H1 (cell line): ENCODE measurements around the gene GRIA2. TPM values are rescaled to one million over a fixed set of nuclear protein-coding genes. Genes with fewer than 3 reads are reported as not detected.

Experiments
- CTCF ChIA-PET: fragments of 300-600 bp; sonication (Branson Sonifier 250); formaldehyde crosslinking; loops from one replicate; lab custom pipeline; 2021; ENCODE audit not compliant: partially characterized antibody; lab: Charles Lee
- POLR2A ChIA-PET: fragments of 300-600 bp; sonication (Branson Sonifier 250); formaldehyde crosslinking; loops from one replicate; lab custom pipeline; 2021; ENCODE audit warnings: inconsistent platforms; ENCODE audit not compliant: partially characterized antibody; lab: Charles Lee
- DNase-seq, 2 experiments: peaks; one replicate each; pipeline versions ENCODE4 v3.0.0 to v3.0.0-alpha.2; 2010 to 2022; ENCODE audit warnings: low spot score in 2 of 2, low read depth in 1 of 2, mixed read lengths in 1 of 2
- FAIRE-seq: peaks from 2 replicates; lab custom pipeline; 2011; peaks lifted over from hg19 to GRCh38; lab: Jason Lieb, UNC
- H2AFZ ChIP-seq: 2 replicates; pipeline ENCODE4 v1.8.1; 2012; ENCODE audit warnings: low read length, inconsistent platforms
- H2AK5ac ChIP-seq: 2 replicates; pipeline ENCODE4 v1.6.1; 2013; ENCODE audit warnings: low read depth, low read length
- H2BK120ac ChIP-seq: replicated peaks from 2 replicates; pipeline ENCODE3; 2013; ENCODE audit warnings: low read depth, low read length, inconsistent platforms
- H2BK12ac ChIP-seq: 2 replicates; pipeline ENCODE4 v1.6.1; 2013; ENCODE audit warnings: low read depth, low read length
- H2BK15ac ChIP-seq: 2 replicates; pipeline ENCODE4 v1.6.1; 2013; ENCODE audit warnings: low read length
- H2BK20ac ChIP-seq: 2 replicates; pipeline ENCODE4 v1.6.1; 2013; ENCODE audit warnings: low read length
- H2BK5ac ChIP-seq: 2 replicates; pipeline ENCODE4 v1.6.1; 2013; ENCODE audit warnings: low read depth, low read length
- H3K14ac ChIP-seq: 2 replicates; pipeline ENCODE4 v1.6.1; 2013; ENCODE audit warnings: inconsistent platforms; ENCODE audit not compliant: insufficient read length
- H3K18ac ChIP-seq: 2 replicates; pipeline ENCODE4 v1.6.1; 2013; ENCODE audit warnings: low read length; ENCODE audit errors: extremely low read depth
- H3K23ac ChIP-seq: 2 replicates; pipeline ENCODE4 v1.6.1; 2013; ENCODE audit warnings: inconsistent platforms; ENCODE audit not compliant: insufficient read length
- H3K23me2 ChIP-seq: 2 replicates; pipeline ENCODE4 v1.6.1; 2013; ENCODE audit warnings: low read depth, low read length
- H3K27ac ChIP-seq: 2 replicates; pipeline ENCODE4 v1.6.1; 2011; ENCODE audit warnings: low read depth, low read length, inconsistent platforms
- H3K27me3 ChIP-seq, 4 experiments: replicated peaks in 1 of 4; 1 replicate in 1 of 4; 2 replicates in 3 of 4; pipeline versions ENCODE4 v1.6.1 to v1.8.1; 2011 to 2013; ENCODE audit warnings: low read length in 3 of 4, mild to moderate bottlenecking in 3 of 4, inconsistent platforms in 2 of 4, mixed read lengths in 2 of 4, moderate library complexity in 1 of 4; ENCODE audit not compliant: control insufficient read depth in 3 of 4, insufficient read depth in 3 of 4; ENCODE audit errors: extremely low read depth in 1 of 4
- H3K36me3 ChIP-seq, 4 experiments: 2 replicates each; pipeline versions ENCODE4 v1.6.1 to v1.8.1; 2011 to 2013; ENCODE audit warnings: mild to moderate bottlenecking in 4 of 4, low read length in 3 of 4, moderate library complexity in 2 of 4, control low read depth in 1 of 4, inconsistent platforms in 1 of 4; ENCODE audit not compliant: insufficient read depth in 4 of 4, control insufficient read depth in 2 of 4
- H3K4ac ChIP-seq: replicated peaks from 2 replicates; pipeline ENCODE3; 2013; ENCODE audit warnings: low read length, low read depth, mixed read lengths, inconsistent platforms; ENCODE audit not compliant: insufficient read length
- H3K4me1 ChIP-seq, 4 experiments: replicated peaks in 1 of 4; 1 replicate in 1 of 4; 2 replicates in 3 of 4; pipeline versions ENCODE4 v1.6.1 to v1.8.1; 2011 to 2013; ENCODE audit warnings: low read length in 3 of 4, inconsistent platforms in 2 of 4, mixed read lengths in 1 of 4; ENCODE audit not compliant: insufficient read depth in 4 of 4, control insufficient read depth in 3 of 4
- H3K4me2 ChIP-seq, 2 experiments: 2 replicates each; pipeline versions ENCODE4 v1.6.1 to v1.8.1; 2011 to 2013; ENCODE audit warnings: low read depth in 2 of 2, low read length in 2 of 2, control low read depth in 1 of 2, inconsistent platforms in 1 of 2, mild to moderate bottlenecking in 1 of 2; ENCODE audit not compliant: insufficient read depth in 1 of 2
- H3K4me3 ChIP-seq, 4 experiments: fragments of 200-600, 300-600 bp in 1 of 4; sonication (generic), shearing (Covaris generic), sonication (Bioruptor Twin) in 1 of 4; 2 replicates each; pipeline versions ENCODE4 v1.5.1 to v1.8.1; 2011 to 2016; ENCODE audit warnings: low read length in 4 of 4, low read depth in 3 of 4, control low read depth in 2 of 4, inconsistent platforms in 2 of 4, mild to moderate bottlenecking in 2 of 4, mixed read lengths in 1 of 4, moderate library complexity in 1 of 4; ENCODE audit not compliant: insufficient read depth in 2 of 4; ENCODE audit errors: extremely low read depth in 1 of 4
- H3K56ac ChIP-seq: replicated peaks from 2 replicates; pipeline ENCODE3; 2013; ENCODE audit warnings: low read depth, mild to moderate bottlenecking, mixed read lengths, low read length, inconsistent platforms; ENCODE audit not compliant: insufficient read length
- H3K79me1 ChIP-seq: 2 replicates; pipeline ENCODE4 v1.6.1; 2013; ENCODE audit warnings: low read depth, low read length, control low read depth
- H3K79me2 ChIP-seq, 2 experiments: 2 replicates each; pipeline versions ENCODE4 v1.6.1 to v1.8.1; 2012 to 2013; ENCODE audit warnings: low read length in 2 of 2, mild to moderate bottlenecking in 2 of 2, inconsistent platforms in 1 of 2; ENCODE audit not compliant: insufficient read depth in 2 of 2, control insufficient read depth in 1 of 2
- H3K9ac ChIP-seq, 4 experiments: replicated peaks in 1 of 4; 1 replicate in 1 of 4; 2 replicates in 3 of 4; pipeline versions ENCODE4 v1.6.1 to v1.8.1; 2011 to 2013; ENCODE audit warnings: low read depth in 3 of 4, low read length in 3 of 4, control low read depth in 2 of 4, mild to moderate bottlenecking in 2 of 4, moderate library complexity in 2 of 4, inconsistent platforms in 1 of 4; ENCODE audit errors: extremely low read depth in 1 of 4
- H3K9me3 ChIP-seq, 2 experiments: 2 replicates each; pipeline versions ENCODE4 v1.6.1 to v1.8.1; 2012 to 2013; ENCODE audit warnings: mild to moderate bottlenecking in 2 of 2, moderate library complexity in 2 of 2, control low read depth in 1 of 2, inconsistent platforms in 1 of 2, low read depth in 1 of 2, low read length in 1 of 2, mixed read lengths in 1 of 2; ENCODE audit not compliant: insufficient read depth in 2 of 2
- H4K20me1 ChIP-seq, 2 experiments: replicated peaks in 1 of 2; 2 replicates each; pipeline versions ENCODE3 to v1.8.1; 2011 to 2013; ENCODE audit warnings: inconsistent platforms in 2 of 2, low read length in 2 of 2, mild to moderate bottlenecking in 1 of 2; ENCODE audit not compliant: insufficient read depth in 2 of 2, control insufficient read depth in 1 of 2
- H4K5ac ChIP-seq: 2 replicates; pipeline ENCODE4 v1.6.1; 2013; ENCODE audit warnings: low read length, low read depth, mixed read lengths, inconsistent platforms; ENCODE audit not compliant: insufficient read length
- H4K8ac ChIP-seq: 2 replicates; pipeline ENCODE4 v1.8.0; 2013; ENCODE audit warnings: mild to moderate bottlenecking, moderate library complexity, low read length, inconsistent platforms; ENCODE audit not compliant: insufficient read depth; ENCODE audit errors: extremely low read depth
- H4K91ac ChIP-seq: replicated peaks from 2 replicates; pipeline ENCODE3; 2013; ENCODE audit warnings: low read length, mixed read lengths, inconsistent platforms; ENCODE audit not compliant: insufficient read length
- CBX5 ChIP-seq: fragments of 300-800, 300-1000 bp; sonication (generic); IDR thresholded peaks from 2 replicates; pipeline ENCODE4 v1.7.1; 2016; ENCODE audit warnings: antibody characterized with exemption, low read length, low read depth
- KDM1A ChIP-seq: fragments of 200-600, 300-600 bp; sonication (generic); IDR thresholded peaks from 2 replicates; pipeline ENCODE4 v1.7.1; 2016; ENCODE audit warnings: mild to moderate bottlenecking, low read length, borderline replicate concordance
- RFX5 ChIP-seq: IDR thresholded peaks from 2 replicates; pipeline ENCODE4 v1.6.1; 2011; ENCODE audit warnings: low read depth, low read length, improper control_type of control experiment, borderline replicate concordance
- SAP30 ChIP-seq: fragments of 300-600 bp; sonication (generic); IDR thresholded peaks from 2 replicates; pipeline ENCODE4 v1.7.1; 2012; ENCODE audit warnings: low read length, moderate library complexity, mild to moderate bottlenecking, inconsistent platforms; ENCODE audit not compliant: insufficient read depth, insufficient replicate concordance
- SP2 ChIP-seq: IDR thresholded peaks from 2 replicates; pipeline ENCODE4 v1.6.1; 2012; ENCODE audit warnings: mild to moderate bottlenecking, low read length, inconsistent platforms
- TCF12 ChIP-seq: IDR thresholded peaks from 2 replicates; pipeline ENCODE4 v1.6.1; 2011; ENCODE audit warnings: low read depth, mild to moderate bottlenecking, low read length
- TEAD4 ChIP-seq: IDR thresholded peaks from 2 replicates; pipeline ENCODE4 v1.6.1; 2012; ENCODE audit warnings: low read depth, low read length, inconsistent platforms, mixed read lengths
- WGBS, 2 experiments: shearing (Covaris generic) in 1 of 2; methylation state at CpG; one replicate each; pipeline versions ENCODE4 v1.1.6 to v1.1.7; 2013 to 2015; ENCODE audit warnings: low lambda C conversion rate in 2 of 2, mixed read lengths in 2 of 2, inconsistent platforms in 1 of 2, low coverage in 1 of 2, missing lambda C conversion rate in 1 of 2; ENCODE audit not compliant: insufficient replicate concordance in 2 of 2, insufficient coverage in 1 of 2, insufficient read length in 1 of 2; ENCODE audit errors: extremely low coverage in 1 of 2, missing lambda C conversion rate in 1 of 2; 5-methylcytosine and 5-hydroxymethylcytosine counted together
- polyA plus RNA-seq, 7 experiments: library from polyadenylated mRNA; depleted of rRNA in 3 of 7; stranded (reverse) in 5 of 7; unstranded in 2 of 7; fragments of >200 nt in 5 of 7; fragments of 200-250 nt in 2 of 7; gene quantifications; 1 replicate in 5 of 7; 2 replicates in 1 of 7; 4 replicates in 1 of 7; pipeline versions ENCODE4 v1.2.1 to v1.2.3, GENCODE V29; 2011 to 2013; ENCODE audit warnings: missing spikeins in 2 of 7, mixed read lengths in 2 of 7
- total RNA-seq: library from RNA; stranded (reverse); fragmentation: NEBNext Ultra II Directional; extraction: Animal tissue kit (Norgen Biotek cat#: 25700); gene quantifications from 2 replicates; pipeline ENCODE4 v1.2.1, GENCODE V29; 2021

Gene GRIA2
- total and polyA plus RNA-seq, 2 of the 8 experiments (the other 6 are each of a cell fraction or from before 2014, with no cell fraction given): not detected

DNA sequence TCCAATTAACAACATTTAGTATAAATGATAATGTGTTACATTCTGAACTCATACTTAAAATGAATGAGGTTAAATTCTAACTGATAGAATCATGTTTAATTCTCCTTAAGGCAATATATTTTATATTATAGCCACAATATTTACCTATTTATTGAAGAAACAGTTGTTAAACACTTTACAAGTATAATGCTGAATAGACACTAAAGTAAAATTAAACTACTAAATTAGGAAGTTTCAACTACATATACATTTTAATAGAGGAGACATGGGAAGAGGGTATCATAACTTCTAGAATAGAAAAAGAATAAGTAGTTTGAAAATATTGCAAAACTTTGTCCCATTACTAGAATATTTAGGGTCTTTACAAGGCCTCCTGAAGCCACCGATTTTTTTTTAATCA, 36.2 kb upstream of the GRIA2 start:
- peaks cover 0 to 4% (median 0%) of the 10 kb centered on the region in 4 experiments; a peak in 1 of 7 replicates for H3K4me1 ChIP-seq
- POLR2A ChIA-PET: no interaction called here
- H3K4ac ChIP-seq: no peak overlapping the region
- no peak overlapping the region for H3K9ac ChIP-seq
- no peak overlapping the region for H2BK12ac ChIP-seq
- H2BK5ac ChIP-seq: no peak overlapping the region
- TF ChIP-seq CBX5 (no peak), RFX5 (no peak), TEAD4 (no peak), TCF12 (no peak), SP2 (no peak), KDM1A (no peak), SAP30 (no peak)
- no peak overlapping the region for H3K27ac ChIP-seq
- no peaks in the 10 kb centered on the region for H3K36me3 ChIP-seq
- no peak for DNase-seq
- no peak overlapping the region for H2BK120ac ChIP-seq
- H2AK5ac ChIP-seq: no peak overlapping the region
- no peak overlapping the region for H2BK15ac ChIP-seq
- H3K27me3 ChIP-seq: no peaks in the 10 kb centered on the region
- no peak overlapping the region for H4K5ac ChIP-seq
- no peak overlapping the region for H3K23ac ChIP-seq
- H3K56ac ChIP-seq: no peak overlapping the region
- CTCF ChIA-PET: no interaction called here
- H3K9me3 ChIP-seq: peaks cover 0 to 3% of the 10 kb centered on the region in 2 experiments; a peak in 1 of 4 replicates
- H3K4me3 ChIP-seq: no peak overlapping the region
- no peak overlapping the region for H3K18ac ChIP-seq
- WGBS, 2 experiments: 93% methylated on average over 1 of the region's 1 CpG; no CpG with 5 or more reads in 1 of the 2 experiments
- H4K20me1 ChIP-seq: no peaks in the 10 kb centered on the region
- H2AFZ ChIP-seq: no peak overlapping the region
- H4K8ac ChIP-seq: no peak overlapping the region
- H3K23me2 ChIP-seq: no peaks in the 10 kb centered on the region
- H3K79me1 ChIP-seq: no peaks in the 10 kb centered on the region
- H3K14ac ChIP-seq: no peak overlapping the region
- H2BK20ac ChIP-seq: no peak overlapping the region
- no peak overlapping the region for H3K4me2 ChIP-seq
- no peak overlapping the region for H4K91ac ChIP-seq
- no peak for FAIRE-seq
- no peaks in the 10 kb centered on the region for H3K79me2 ChIP-seq
